Urinary bladder (tissue), 4 donors: ENCODE measurements around the gene UQCRC2. TPM values are rescaled to one million over a fixed set of nuclear protein-coding genes. Genes with fewer than 3 reads are reported as not detected.
A peak's percentile ranks its signal among the peaks of the same experiment; 100 is the strongest.
"Not testable (repeated sequence)": the region's sequence is repeated elsewhere in the genome, so short reads cannot be mapped to it uniquely, and the experiment has no call there.

Source experiments
- DNase-seq: peaks from one replicate; pipeline ENCODE4 v3.0.0-alpha.2; 2015; ENCODE audit errors: extremely low spot score
- H3K27ac ChIP-seq: one replicate; pipeline ENCODE4 v1.5.1; 2013; ENCODE audit warnings: low read depth, mild to moderate bottlenecking, moderate library complexity
- H3K36me3 ChIP-seq: one replicate; pipeline ENCODE4 v1.6.1; 2013; ENCODE audit warnings: mild to moderate bottlenecking, moderate library complexity; ENCODE audit not compliant: insufficient read depth
- H3K4me1 ChIP-seq: one replicate; pipeline ENCODE4 v1.6.1; 2013; ENCODE audit warnings: mild to moderate bottlenecking, moderate library complexity; ENCODE audit not compliant: insufficient read depth
- H3K4me3 ChIP-seq: one replicate; pipeline ENCODE4 v1.5.1; 2013; ENCODE audit warnings: low read depth, low read length
- WGBS: extraction: QIAGEN DNeasy Blood & Tissue Kit; methylation state at CpG from one replicate; pipeline ENCODE4 v1.1.7; 2013; 5-methylcytosine and 5-hydroxymethylcytosine counted together
- polyA plus RNA-seq: library from polyadenylated mRNA; stranded (reverse); fragments of 200-250 nt; gene quantifications from one replicate; pipeline ENCODE4 v1.2.3, GENCODE V29; 2013
- total RNA-seq: library from RNA; depleted of rRNA; stranded (reverse); fragments of >200 nt; gene quantifications from one replicate; pipeline ENCODE4 v1.2.3, GENCODE V29; 2014
- donor health status: healthy with polysubstance abuse.
- donor health status: healthy.

Gene UQCRC2
- total and polyA plus RNA-seq, 2 donors: 205 to 224 TPM

GRCh38 chr16:22007509-22008214, 54.5 kb downstream of the UQCRC2 start, which contains the start of gene MOSMO:
TSS of gene MOSMO (plus strand) at chr16:22008111. CDS start at chr16:22008302, 191 bp downstream.
- Histone ChIP-seq H3K27ac (peak within 1 kb of the TSS; percentile 65), H3K4me3 (peak within 1 kb of the TSS; percentile 100), H3K4me1 (no peaks in the 10 kb centered on the region), H3K36me3 (no peaks in the 10 kb centered on the region)
- peak; percentile 15 for DNase-seq
- WGBS: under 1% methylated on average over 78 of the region's 78 CpGs

GRCh38 chr16:22008215-22009059, 55.3 kb downstream of the UQCRC2 start:
- Histone ChIP-seq H3K36me3 (no peaks in the 10 kb centered on the region), H3K4me1 (no peaks in the 10 kb centered on the region), H3K4me3 (peak overlapping the region; percentile 100), H3K27ac (no peak overlapping the region)
- DNase-seq: no peak
- WGBS: under 1% methylated on average over 63 of the region's 65 CpGs

DNA sequence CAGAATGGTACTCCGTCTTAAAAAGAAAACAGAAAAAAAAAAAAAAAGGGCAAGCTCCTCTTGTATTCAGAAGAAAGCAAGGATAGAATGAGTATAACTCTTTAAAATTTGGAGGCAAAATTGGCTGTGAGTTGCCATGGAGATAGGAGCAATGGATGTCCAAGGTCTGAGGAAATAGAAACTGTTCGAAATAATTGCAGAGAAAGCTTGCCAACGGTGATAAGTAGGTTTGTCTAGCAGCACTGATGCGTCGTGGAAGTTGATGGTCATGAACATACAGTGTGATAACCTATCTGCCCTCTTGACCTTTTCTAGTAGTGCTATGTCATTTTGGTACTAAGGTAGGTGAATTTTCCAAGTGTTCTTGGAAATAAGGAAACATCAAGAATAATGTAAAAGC, 57.7 kb downstream of the UQCRC2 start:
- Histone ChIP-seq H3K27ac (no peak overlapping the region), H3K4me1 (no peaks in the 10 kb centered on the region), H3K4me3 (no peak overlapping the region), H3K36me3 (no peaks in the 10 kb centered on the region)
- 84% methylated on average over 5 of the region's 5 CpGs for WGBS
- no peak for DNase-seq

DNA sequence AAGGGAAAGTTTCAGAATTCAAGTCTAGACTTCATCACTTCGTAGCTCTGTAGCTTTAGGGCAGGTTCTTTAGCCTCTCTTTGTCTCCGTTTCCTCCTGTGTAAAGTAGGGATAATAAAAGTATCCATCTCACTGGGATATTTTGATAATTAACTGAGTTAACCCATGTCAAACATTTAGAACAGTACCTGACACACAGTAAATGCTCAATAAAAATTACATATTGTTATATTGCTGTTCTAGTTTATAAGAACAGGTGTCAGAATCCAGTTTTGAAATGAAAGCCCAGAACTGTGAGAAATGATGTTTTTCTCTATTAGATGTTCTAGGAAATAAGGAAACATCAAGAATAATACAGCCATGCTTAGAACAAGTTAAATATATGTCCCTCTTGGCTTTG, 59.1 kb downstream of the UQCRC2 start:
- no peak for DNase-seq

DNA sequence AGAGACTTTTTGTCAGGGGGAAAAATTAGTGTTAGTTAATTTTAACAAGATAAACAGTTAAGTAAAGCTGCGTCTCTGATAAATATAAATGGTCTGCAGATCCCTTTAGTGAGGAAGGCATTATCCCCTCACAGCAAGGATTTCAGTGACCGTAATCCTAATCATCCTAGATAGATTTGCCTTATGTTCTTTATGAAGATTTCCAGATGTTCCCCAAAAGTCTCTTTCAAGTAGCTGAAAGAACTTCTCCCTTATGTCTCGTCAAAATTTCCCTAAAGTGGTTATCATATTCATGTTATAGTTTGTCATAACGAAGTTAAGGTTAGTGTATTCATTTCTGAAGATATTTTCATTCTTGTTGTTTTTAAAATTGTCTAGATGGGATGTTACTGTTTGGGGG, 60.3 kb downstream of the UQCRC2 start:
- no peak for DNase-seq
- Histone ChIP-seq H3K4me3 (no peak overlapping the region), H3K36me3 (no peaks in the 10 kb centered on the region), H3K4me1 (no peaks in the 10 kb centered on the region), H3K27ac (no peak overlapping the region)
- WGBS: 67% methylated on average over 4 of the region's 4 CpGs

More for the DNA sequence above, 59.1 kb downstream of the UQCRC2 start:
- no peak overlapping the region for H3K4me3 ChIP-seq
- H3K27ac ChIP-seq: no peak overlapping the region
- no peaks in the 10 kb centered on the region for H3K36me3 ChIP-seq
- WGBS: 43% methylated on average over 2 of the region's 2 CpGs
- H3K4me1 ChIP-seq: no peaks in the 10 kb centered on the region

DNA sequence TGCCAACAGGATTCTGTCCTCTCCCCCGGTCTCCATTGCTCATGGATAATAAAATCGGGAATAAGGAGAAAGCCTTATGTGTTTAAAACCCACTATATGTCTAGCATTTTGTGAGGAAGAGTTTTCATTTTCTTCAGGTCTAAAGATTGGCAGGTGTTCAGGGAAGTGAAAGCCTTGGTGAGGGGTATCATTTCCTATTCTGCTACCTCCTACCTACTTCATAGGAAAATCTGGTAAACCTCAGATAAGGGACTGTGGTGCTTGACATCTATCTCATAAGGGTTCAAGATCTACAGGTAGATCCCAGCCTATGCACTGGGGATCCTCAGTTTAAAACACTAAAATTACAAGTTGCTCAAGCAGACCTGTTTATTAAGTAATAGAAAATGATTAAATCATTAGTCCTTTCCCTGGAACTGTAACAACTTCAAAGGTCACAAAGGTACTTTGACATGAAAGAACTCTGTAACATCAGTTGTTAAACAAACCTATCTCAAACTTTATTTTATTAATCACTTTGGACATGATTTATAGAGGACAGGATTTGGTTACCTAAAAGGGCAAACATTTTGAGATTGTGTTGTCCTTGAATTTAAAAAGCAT, 61.2 kb downstream of the UQCRC2 start:
- H3K4me1 ChIP-seq: no peaks in the 10 kb centered on the region

DNA sequence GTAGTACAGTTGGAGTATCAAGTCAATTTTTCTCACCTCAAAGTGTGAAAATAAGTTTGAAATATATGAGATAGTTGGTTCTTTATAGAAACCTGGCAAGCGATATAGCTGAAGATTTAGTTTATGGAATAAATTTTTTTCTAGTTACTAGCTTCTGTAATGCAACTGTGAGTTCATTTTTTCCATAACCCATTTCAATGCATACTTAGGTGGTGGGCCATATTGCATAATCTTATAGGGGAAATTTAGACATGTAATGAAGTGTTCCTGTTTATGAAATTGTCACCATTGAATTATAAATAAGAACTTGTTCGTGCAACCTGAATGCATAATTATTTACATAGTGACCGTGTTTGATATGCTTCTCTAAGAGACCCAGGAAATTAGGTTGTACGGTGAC, 63.8 kb downstream of the UQCRC2 start:
- 73% methylated on average over 4 of the region's 4 CpGs for WGBS
- DNase-seq: no peak
- no peaks in the 10 kb centered on the region for H3K4me1 ChIP-seq
- no peak overlapping the region for H3K4me3 ChIP-seq
- peaks cover 1% of the 10 kb centered on the region for H3K36me3 ChIP-seq
- no peak overlapping the region for H3K27ac ChIP-seq

More for the DNA sequence above, 61.2 kb downstream of the UQCRC2 start:
- no peak for DNase-seq
- no peak overlapping the region for H3K4me3 ChIP-seq
- 85% methylated on average over 2 of the region's 2 CpGs for WGBS
- no peaks in the 10 kb centered on the region for H3K36me3 ChIP-seq
- H3K27ac ChIP-seq: no peak overlapping the region

- Histone ChIP-seq H3K4me3 (no peak overlapping the region), H3K36me3 (peaks cover 1% of the 10 kb centered on the region), H3K4me1 (no peaks in the 10 kb centered on the region), H3K27ac (no peak overlapping the region)
- WGBS: 93% methylated on average over 1 of the region's 1 CpG
- DNase-seq: no peak
These were observed 65.4 kb downstream of the UQCRC2 start for GRCh38 chr16:22018559-22018958.

GRCh38 chr16:22022151-22022550, 69.0 kb downstream of the UQCRC2 start:
- Histone ChIP-seq H3K27ac (no peak overlapping the region), H3K36me3 (peaks cover 1% of the 10 kb centered on the region), H3K4me3 (no peak overlapping the region), H3K4me1 (no peaks in the 10 kb centered on the region)
- DNase-seq: no peak
- WGBS: 86% methylated on average over 5 of the region's 5 CpGs

DNA sequence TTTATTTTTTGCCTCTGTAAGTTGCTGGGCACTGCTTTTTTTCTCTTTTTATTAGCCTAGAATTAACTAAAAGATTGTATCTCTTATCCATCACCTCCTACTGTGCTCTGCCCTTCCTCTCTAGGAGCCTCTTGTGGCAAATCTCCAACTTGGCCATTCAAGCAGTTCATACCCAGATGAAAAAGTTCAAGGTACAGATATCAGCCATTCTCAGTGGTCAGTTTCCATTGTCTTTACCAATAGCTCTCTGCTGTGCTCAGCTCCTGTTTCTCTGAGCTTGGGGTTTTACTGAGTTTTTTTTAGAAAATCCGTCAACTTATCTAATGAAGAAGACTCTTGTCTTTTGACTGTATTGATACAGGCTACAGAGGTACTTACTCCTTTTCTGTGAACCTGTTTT, 70.3 kb downstream of the UQCRC2 start:
- H3K27ac ChIP-seq: no peak overlapping the region
- H3K4me1 ChIP-seq: no peaks in the 10 kb centered on the region
- DNase-seq: no peak
- H3K4me3 ChIP-seq: no peak overlapping the region
- H3K36me3 ChIP-seq: peaks cover 1% of the 10 kb centered on the region
- WGBS: 91% methylated on average over 1 of the region's 1 CpG

DNA sequence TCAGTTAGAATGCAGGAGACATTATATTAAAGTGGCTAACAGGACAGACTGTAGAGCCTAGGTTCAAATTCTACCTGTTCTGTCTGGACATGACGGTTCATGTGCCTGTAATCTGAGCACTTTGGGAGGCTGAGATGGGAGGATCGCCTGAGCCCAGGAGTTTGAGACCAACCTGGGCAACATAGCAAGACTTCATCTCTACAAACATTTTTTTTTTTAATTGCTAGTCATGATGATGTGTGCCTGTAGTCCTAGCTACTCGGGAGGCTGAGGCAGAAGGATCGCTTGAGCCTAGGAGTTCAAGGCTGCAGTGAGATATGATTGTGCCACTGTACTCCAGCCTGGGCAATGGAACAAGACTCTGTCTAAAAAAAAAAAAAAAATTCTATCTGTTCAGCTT, 71.6 kb downstream of the UQCRC2 start:
- not testable (repeated sequence) for DNase-seq, H3K4me3 ChIP-seq, H3K4me1 ChIP-seq, H3K27ac ChIP-seq, H3K36me3 ChIP-seq
- WGBS: 93% methylated on average over 4 of the region's 4 CpGs

DNA sequence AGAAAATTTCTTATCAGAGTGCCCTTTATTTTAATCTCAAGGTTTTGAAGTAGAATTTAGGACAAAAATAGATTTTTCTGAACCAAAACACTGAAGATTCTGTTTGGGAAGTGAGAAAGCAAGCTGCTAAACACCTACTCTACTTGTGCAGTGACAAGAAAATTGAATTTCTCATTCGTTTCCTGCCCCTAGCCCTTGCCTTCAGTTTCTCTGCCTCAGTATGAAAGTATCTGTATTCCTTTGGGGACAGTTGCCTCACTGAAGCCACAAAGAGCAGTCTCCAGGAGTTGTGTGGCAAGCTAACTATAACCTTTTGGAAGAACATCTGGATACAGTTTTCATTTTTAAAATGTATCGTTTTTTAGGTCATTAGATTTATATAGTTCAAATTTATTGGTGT, 74.5 kb downstream of the UQCRC2 start:
- no peak for DNase-seq
- Histone ChIP-seq H3K36me3 (no peaks in the 10 kb centered on the region), H3K27ac (no peak overlapping the region), H3K4me1 (no peaks in the 10 kb centered on the region), H3K4me3 (no peak overlapping the region)
- WGBS: 64% methylated on average over 2 of the region's 2 CpGs

- H3K4me1 ChIP-seq: no peaks in the 10 kb centered on the region
- H3K4me3 ChIP-seq: no peak overlapping the region
- H3K27ac ChIP-seq: no peak overlapping the region
- no peaks in the 10 kb centered on the region for H3K36me3 ChIP-seq
- no peak for DNase-seq
- 93% methylated on average over 4 of the region's 4 CpGs for WGBS
These were observed 76.5 kb downstream of the UQCRC2 start for GRCh38 chr16:22029632-22030031.
